GM13976 (cell line): ENCODE data around the gene PACSIN2.

Experiments
- DNase-seq: peaks from one replicate; pipeline ENCODE4 v3.0.0; 2012; ENCODE audit warnings: low spot score
- CTCF ChIP-seq: IDR thresholded peaks from 2 replicates; pipeline ENCODE4 v1.5.1; 2012; ENCODE audit warnings: borderline replicate concordance, mild to moderate bottlenecking; ENCODE audit not compliant: insufficient read depth; ENCODE audit errors: extremely low read depth, missing control alignments, control extremely low read depth
- in situ Hi-C: fragments of 300-500 bp; cut with MboI; formaldehyde crosslinking; loops from one replicate; pipeline ENCODE4 v1.12.0; 2022; ENCODE audit warnings: low sequenced_read_pairs, mixed read lengths, inconsistent platforms; ENCODE audit not compliant: unreplicated experiment

Gene PACSIN2

DNA sequence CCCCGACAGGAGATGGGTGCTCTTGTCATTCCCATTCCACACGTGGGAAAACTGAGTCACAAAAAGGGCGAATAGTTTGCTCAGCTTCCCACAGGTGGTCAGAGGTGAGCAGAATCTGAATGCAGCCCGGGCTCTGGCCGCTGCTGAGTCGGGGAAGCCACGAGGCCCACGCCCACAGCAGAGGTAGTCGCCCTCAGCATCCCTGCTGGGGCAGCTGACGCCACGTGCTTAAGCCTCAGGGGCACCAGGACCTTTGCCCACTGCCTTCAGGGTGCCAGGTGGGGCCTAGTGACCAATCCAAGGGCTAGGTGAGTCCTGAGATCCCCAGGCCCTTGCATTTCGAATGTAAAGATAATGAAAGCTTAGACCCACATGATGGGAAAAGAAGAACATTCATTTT is 133.7 kb downstream of the PACSIN2 start:
- DNase-seq, result no peak
- in situ Hi-C loops, result no loop called here
- TF ChIP-seq CTCF, result no peak

DNA sequence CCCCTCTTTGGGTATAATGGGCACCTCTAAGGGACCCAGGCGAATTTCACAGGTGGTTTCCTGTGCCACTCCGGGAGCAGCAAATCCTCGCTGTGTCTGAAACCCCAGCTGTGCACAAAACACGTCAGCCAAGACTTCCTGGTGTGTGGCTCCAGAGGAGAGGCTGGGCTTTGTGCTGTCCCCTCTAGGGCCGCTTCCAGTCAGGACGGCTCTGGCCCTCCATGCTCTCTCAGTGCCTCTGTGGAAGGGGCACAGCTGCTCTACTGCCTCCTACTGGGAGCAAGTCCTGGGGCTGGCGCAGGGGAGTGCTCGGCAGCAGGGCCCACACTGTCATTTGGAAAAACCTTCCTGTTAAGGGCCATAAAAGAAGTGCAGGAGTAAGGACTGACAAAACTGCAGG is 134.1 kb downstream of the PACSIN2 start:
- DNase-seq, result no peak
- in situ Hi-C loops, result no loop called here
- TF ChIP-seq CTCF, result no peak

DNA sequence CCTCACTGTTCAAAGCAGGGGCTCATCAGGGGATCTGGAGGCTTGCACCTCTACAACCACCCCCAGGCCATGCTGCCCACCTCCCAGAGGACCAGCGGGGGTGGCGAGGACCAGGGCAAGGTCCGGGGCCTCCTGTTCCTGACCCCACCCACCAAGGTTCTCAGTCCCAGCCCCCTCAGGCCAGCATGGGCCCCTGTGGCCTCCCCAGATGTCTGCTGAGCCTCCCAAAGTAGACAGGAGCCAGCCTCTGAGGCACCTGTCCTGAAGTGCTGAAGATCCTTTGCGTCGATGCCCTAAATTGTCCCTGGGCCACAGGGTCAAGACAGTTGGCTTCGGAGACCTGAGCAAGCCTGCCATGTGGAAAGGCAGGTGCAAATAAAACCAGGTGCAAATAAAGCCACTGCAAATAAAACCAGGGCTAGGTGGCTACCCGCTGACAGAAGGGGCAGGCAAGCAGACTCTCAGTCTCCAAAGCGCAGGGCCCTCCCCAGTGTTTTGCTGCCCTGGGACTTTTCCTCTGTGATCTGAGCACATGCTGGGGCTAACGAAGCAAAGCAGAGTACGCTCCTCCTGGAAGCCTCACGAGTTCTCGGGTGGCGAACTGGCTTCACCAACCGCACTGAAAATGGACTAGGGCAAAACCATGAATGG is 135.5 kb downstream of the PACSIN2 start:
- no peak for DNase-seq
- in situ Hi-C loops, result no loop called here
- no peak for TF ChIP-seq CTCF

- no peak for DNase-seq
- no peak for TF ChIP-seq CTCF
- in situ Hi-C loops, result no loop called here
Measured at GRCh38 chr22:42878561-42879305, 136.2 kb downstream of the PACSIN2 start.

DNA sequence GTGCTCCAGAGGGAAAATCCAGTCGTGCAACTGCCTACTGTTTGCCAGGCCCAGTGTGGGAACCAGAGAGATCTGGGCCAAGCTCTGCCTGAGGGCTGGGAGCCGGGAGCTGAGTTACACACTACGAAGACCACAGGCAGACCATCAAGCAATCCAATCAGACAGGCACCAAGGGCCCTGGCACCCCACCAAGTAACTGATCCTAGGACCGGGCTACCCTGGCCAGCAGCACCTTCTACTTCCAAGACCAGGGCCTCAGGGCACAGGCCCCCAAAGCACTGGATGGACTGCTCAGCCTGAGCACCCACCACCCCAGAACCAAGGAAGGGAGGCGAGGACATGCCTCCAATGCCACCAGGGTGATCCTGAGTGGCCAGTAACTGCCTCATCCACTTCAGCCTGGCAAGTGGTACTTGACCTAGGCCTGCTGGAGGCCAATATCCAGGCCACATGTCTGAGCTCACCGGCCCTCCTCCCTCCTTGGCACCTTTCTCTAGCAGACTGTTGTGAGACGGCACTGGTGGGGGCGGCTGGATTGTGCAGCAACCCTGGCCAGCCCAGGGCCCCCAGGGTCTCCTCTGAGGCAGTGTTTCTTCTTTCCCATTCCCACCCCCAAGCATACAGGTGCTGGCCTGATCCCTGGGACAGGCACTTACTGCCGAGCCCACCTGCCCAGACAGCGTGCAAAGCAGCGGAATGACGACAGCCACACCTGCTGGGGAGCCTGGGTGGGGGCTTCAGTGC is 137.2 kb downstream of the PACSIN2 start:
- in situ Hi-C loops, result no loop called here
- no peak for TF ChIP-seq CTCF

GRCh38 chr22:42877158-42877557 is 137.8 kb downstream of the PACSIN2 start:
- DNase-seq, result no peak
- no peak for TF ChIP-seq CTCF
- in situ Hi-C loops, result no loop called here

More for the DNA sequence above, 137.2 kb downstream of the PACSIN2 start:
- no peak for DNase-seq
